Fibroblast of peridontal ligament (primary cell): Measurements from ENCODE around the gene AFF3.
"Not testable (repeated sequence)": the region's sequence is repeated elsewhere in the genome, so short reads cannot be mapped to it uniquely, and the experiment has no call there.

Experiments
- DNase-seq: peaks from one replicate; pipeline ENCODE4 v3.0.0-alpha.2; 2010; ENCODE audit errors: extremely low read depth

AFF3 gene

DNA sequence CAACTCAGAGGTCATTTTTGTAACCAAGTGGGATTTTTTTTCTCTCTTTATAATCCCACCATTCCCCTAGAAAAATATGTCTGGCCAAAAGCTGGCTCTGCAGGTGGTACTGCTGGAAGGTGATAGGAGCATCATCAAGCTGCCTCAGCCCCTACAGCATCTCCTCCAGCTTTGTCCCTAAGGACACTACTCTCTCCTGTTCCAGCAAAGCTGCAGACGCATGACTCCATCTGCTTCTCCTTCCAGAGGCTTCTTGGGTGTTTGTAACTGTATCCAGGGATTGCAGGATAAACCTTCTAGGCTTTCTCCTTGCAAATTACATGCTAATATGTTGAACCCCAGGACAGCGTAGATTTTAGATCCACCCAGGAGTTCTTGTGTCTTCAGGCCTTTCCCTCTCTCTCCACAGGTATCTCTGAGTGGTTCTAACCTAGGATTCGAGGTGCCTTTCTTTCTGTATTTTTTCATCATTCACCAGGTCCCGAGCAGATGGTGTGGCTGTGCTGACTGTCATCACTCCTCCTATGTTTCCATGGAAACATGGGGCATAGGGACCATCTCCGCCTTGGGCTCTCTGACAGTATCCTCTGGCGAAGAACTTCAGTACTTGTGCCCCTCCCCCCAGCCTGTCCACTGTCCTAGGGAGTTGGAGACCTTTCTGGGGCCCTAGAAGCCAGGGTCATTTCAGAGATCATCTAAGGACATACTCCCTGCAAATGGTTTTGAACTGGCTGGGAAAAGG, 34.3 kb downstream of the AFF3 start:
- no peak for DNase-seq

DNA sequence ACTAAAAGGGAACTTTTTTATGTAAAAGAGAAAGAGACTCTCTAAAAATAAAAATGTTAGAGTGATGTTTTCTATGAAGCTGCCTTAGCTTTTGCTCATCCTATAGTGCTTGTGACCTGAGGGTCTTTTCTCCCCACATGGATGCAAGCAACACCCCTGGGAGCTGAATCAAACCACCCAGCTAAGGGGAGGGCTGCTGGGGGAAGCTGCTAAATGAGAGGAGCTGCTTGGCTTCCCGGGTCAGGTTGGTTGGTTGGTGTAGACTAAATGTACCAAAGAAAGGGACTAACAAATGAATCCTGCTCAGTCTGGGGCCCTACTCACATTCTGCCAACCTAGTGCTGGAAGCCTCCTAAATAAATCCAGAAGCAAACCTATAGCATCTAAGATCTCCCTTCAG, 35.0 kb downstream of the AFF3 start:
- no peak for DNase-seq

- no peak for DNase-seq
These were observed 35.9 kb downstream of the AFF3 start for GRCh38 chr2:100106460-100106859.

GRCh38 chr2:100105678-100106054, 36.7 kb downstream of the AFF3 start:
- no peak for DNase-seq

DNA sequence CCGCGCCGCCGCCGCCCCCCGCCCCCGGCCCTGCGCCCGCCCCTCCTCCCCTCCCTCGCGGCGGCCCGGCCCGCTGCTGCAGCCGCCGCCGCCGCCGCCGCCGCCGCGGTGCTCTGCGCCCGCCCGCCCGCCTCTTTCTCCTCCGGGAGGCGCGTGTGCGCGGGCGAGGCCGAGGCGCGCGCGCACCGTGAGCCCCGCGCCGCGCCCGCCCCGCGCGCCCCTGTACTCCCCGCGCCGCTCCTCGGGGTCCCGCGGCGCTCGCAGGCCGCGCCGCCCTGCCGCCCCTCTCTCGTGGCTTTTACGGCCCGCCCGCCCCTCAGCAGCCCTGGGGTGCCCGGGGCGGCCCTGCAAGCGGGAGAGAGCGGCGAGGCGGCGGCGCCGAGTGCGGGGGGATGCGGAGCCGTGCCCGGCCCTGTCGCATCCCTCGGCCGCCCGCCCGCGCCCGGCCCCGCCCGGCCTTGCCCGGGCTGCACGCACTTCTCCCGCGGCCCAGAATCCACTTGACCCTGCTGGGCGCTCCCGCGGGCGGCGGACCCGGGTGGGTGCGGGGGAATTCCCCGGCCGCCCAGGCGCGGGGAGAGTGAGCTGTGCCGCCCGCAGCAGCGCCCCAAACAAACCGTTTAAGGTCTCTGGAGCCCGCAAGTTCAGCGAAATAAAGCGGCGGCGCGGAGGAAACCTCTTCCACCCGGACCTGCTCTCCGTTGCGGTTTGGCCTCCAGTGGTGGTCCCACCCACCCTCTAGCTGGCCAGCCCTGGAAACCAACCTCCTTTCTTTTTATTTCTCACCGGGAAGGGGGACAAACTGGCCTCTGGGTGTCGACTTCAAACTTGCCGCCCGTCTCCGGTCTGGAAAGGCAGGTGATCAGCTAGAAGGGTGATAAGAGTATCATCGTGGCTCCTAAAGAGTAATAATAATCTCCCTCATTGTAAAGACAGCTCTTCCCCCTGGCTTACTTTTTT, 37.4 kb downstream of the AFF3 start:
- no peak for DNase-seq

GRCh38 chr2:100104265-100104664, 38.1 kb downstream of the AFF3 start:
- DNase-seq: not testable (repeated sequence)

GRCh38 chr2:100103527-100104252, 38.7 kb downstream of the AFF3 start:
- DNase-seq: not testable (repeated sequence)

DNA sequence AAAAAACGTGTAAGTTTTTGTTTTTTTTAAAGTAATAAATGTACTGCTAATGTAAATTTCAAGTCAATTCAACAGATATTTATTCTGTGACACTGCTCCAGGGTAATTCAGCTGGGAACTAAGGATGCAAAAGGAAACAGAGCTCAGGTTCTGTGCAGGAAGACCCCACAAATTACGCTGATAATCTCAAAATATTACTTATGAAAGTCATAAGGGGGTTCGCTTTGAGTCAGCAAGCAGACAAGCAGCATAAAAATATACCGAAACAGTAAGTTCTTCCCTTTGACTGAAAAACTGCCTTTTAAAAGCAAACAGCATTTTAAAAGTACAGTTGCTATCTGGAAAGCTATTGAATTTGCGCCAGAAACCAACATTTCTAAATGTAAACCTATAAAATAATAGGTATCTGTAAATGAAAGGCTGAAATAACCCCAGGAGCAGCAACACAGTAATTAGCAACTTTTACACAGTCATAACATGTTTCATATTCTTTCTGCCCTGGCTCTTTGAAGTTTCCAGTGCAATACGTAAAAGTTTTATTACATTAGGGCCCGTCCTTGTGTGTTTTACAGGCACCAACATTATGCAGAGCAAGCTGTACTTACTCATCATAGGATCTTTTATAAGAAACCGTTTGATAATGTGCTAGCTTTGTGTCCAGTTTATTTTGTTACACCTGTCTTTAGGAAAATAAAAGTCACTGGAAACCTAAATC, 39.8 kb downstream of the AFF3 start:
- DNase-seq: not testable (repeated sequence)

DNA sequence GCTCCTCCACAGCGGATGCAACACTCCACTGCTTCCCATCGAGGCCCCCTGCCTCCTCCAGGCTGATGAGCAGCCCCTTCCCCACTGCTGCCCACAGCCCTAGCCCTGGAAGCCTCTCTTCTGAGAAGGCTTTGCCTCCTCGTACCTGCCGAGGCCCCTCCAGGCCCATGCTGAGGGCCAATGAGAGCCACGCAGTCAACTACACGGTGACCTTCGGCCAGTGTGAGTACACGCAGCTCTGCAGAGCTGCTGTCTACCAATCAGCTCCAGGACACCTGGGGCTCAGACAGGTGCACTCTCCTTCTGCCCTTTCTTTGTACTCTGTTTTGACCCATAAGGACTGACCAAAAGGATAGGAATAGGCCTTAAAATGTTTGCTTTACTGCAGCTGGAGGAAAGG, 43.5 kb downstream of the AFF3 start:
- DNase-seq: not testable (repeated sequence)

GRCh38 chr2:100097611-100098294, 44.6 kb downstream of the AFF3 start:
- DNase-seq: not testable (repeated sequence)

DNA sequence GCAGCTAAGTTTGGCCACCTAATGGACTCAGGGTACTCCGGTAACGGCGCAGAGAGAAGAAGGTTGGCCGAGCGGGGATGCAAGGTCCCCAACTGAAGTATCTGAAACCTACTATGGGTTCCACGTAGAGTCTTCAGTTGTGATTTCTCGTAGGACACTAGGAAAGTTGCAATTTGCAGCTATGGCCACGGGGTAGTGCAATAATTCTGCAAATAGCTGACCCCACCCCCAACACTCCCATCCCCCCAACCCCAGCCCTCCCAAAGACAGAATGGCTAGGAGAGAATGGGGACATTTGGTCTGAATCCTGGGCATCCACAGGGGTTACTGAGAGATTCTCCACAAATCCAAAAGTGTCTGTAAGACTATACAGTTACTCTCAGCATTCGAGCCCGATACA, 46.5 kb downstream of the AFF3 start:
- DNase-seq: not testable (repeated sequence)

GRCh38 chr2:100091807-100092206, 50.6 kb downstream of the AFF3 start:
- not testable (repeated sequence) for DNase-seq

DNA sequence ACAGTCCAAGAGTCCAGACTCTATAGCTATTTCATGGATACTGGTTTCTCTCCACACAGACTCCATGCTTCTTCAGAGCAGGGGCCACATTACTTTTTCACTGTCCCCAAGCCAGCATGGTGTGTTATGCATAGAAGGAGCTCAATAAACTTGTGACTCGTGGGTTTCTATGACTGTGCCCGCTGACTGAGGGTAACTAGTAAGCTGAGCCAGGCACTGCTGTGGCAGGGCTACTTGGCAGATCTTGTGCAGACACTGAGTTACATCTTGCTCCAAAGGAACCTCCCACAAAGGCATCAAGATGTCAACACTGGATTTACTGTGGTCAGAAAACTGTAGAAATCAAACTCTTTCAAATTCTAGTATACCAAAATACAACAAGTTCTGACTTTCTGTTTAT, 56.6 kb downstream of the AFF3 start:
- not testable (repeated sequence) for DNase-seq

GRCh38 chr2:100083421-100084216, 58.8 kb downstream of the AFF3 start:
- DNase-seq: peak; percentile 60

- DNase-seq: not testable (repeated sequence)
These were observed 60.0 kb downstream of the AFF3 start for GRCh38 chr2:100082302-100082978.

- no peak for DNase-seq
These were observed 64.5 kb downstream of the AFF3 start for GRCh38 chr2:100077935-100078334.

DNA sequence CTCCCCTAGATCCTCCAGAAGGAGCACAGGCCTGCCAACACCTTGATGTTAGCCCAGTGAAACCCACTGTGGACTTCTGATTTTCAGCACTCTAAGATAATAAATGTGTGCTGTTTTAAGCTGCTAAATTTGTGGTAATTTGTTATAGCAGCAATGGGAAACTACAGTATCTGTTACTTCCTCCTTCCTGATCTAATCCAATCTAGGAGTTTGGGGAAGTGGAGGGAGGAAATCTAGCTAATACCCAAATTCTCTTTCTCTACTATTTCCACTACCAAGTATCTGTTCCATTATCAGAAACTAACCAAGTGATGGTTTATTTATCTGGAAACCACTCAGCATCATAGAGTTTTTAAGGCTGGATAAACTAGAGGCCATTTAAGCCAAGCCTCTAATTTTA, 64.9 kb downstream of the AFF3 start:
- DNase-seq: no peak

DNA sequence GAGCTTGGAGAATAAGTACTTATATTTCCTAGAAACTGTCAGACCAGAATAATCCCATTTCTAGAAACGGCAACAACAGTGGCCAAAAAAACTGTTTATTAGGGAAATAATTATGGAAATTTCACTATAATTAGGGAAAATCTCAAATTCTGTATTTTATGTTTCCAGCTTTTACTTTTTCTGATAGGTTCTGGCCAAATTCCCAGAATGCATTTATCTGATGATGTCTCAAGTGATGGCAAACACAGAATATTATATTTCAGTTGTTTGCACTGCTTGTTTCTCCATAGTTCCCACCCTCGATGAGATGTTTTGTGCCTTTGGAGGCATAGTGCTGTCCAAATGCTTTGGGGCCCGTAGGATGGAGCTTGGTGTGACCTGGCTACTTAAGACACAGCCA, 66.9 kb downstream of the AFF3 start:
- no peak for DNase-seq

DNA sequence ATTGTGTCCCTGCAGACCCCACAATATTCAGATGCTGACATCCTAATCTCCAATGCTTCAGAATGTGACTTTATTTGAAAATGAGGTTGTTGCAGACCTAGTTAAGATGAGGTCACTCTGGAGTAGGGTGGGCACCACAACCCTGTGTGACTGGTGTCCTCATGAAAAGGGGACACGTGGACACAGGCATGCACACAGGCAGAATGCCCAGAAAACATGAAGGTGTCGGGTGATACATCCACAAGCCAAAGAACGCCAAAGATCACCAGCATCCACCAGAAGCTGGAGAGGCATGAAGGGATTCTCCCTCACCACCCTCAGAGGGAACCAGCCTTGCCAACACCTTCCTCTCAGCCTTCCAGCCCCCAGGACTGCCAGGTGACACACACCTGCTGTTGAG, 69.3 kb downstream of the AFF3 start:
- DNase-seq: no peak

- DNase-seq: no peak
These were observed 69.9 kb downstream of the AFF3 start for GRCh38 chr2:100072503-100072902.
